Measurements from ENCODE around the gene TAF1B.
A peak's percentile ranks its signal among the peaks of the same experiment; 100 is the strongest.

TAF1B gene

DNA sequence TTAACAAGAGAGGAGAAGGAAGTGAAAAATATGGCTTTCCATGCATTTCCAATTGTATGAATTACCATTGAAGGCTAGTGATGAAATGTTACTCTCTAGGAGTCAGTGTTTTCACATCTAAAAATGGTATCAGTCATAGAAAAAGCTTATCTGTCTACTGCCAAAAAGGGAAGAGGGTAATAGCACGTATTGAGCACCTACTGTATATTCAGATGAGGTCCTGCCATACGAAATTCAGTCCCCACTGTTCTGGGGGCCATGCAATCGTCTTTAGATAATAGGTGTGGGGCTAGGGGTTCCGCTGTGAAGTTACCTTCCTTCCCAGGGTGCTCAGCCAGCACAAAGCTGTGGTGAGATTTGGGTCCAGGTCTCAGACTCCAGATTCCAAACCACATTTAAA is 94.0 kb downstream of the TAF1B start:
- no peak for DNase-seq (ENCODE audit: low read depth)
- H3K4me3 ChIP-seq (replicated peaks; ENCODE audit: low read depth, low read length): no peak overlapping the region
- no peak for TF ChIP-seq CTCF (IDR thresholded peaks at IDR 0.05; ENCODE audit: low read length, missing control alignments)

GRCh38 chr2:9937968-9938367 is 94.7 kb downstream of the TAF1B start:
- DNase-seq (ENCODE audit: low read depth): no peak
- no peak overlapping the region for H3K4me3 ChIP-seq (replicated peaks; ENCODE audit: low read depth, low read length)
- no peak for TF ChIP-seq CTCF (IDR thresholded peaks at IDR 0.05; ENCODE audit: low read length, missing control alignments)

DNA sequence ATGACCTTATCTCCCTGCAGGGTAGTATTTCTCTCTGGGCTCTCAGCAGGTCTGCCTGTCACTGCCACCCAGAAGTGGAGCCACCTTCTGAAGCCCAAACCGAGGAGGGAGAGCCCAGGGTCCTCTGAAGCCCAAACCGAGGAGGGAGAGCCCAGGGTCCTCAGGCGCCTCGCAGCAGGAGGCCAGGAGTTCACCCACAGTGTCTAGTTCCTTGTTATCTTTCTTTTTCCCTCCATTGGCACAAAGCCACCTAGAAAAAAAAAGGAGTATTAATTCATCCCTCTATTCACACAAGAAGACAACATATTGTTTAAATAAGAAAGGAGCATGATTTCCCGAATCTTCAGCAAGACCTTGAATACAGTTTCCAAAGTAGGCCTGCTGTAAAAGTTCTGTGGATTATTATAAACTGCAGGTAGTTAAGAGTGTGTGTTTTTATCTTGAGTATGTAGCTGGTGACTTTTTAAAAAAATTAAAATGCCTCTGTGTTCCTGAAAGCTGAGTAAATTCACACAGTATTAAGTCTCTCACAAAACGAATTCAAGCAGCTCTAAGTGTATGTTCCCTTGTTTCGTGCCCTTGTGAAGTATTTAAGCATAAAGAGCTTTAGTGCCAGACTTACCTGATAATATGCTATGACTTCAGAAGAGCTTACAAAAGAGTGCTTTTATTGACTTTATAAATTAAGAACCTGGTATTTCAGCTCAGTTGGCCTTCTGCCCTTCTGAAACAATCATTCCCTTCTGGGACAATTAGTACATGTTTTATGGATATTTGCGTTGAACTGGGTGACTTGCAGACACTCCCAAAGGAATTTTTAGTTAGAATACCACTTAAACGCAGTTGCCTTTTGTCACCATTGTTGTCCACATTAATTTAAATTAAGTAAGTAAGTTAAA is 96.6 kb downstream of the TAF1B start:
- TF ChIP-seq CTCF (IDR thresholded peaks at IDR 0.05; ENCODE audit: low read length, missing control alignments): no peak
- H3K4me3 ChIP-seq (replicated peaks; ENCODE audit: low read depth, low read length): no peak overlapping the region
- no peak for DNase-seq (ENCODE audit: low read depth)

DNA sequence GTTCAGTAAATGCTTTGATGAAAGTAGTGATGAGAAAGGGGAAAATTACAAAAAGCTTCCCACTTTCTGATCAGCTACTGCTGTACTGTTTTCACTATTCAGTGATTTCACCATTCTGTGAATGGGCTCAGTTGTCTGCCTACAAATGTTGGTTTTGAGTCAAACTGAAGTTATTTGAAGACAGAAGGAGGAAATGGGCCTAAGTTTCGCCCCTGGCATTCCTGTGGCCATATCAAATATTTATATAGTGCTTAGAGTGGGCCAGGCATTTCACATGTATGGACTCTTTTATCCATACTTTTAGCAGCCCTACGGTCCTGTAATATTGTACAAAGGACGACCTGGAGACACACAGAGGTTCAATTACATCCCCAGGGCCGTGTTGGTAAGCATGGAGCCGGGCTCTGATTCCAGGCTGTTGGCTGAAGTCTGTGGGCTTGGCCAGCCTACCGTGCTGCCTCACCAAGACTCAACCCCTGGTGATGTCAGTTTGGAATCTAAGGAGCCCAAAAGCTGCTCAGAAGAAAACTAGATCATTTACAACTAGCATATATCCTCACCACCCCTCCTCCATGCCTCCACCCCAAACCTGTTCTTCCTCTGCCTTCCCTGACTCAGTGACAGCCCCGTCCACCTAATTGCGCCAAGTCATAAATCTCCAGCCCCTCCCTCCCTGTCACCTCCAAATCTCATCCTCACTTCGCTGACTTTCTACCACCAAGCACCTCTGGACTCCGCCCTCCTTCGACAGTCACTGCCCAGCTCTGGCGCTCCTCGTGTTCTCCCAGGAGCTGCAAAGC is 98.1 kb downstream of the TAF1B start:
- peak; percentile 52 for DNase-seq (ENCODE audit: low read depth)
- no peak overlapping the region for H3K4me3 ChIP-seq (replicated peaks; ENCODE audit: low read depth, low read length)
- TF ChIP-seq CTCF (IDR thresholded peaks at IDR 0.05; ENCODE audit: low read length, missing control alignments): no peak

- DNase-seq (ENCODE audit: low read depth): no peak
- TF ChIP-seq CTCF (IDR thresholded peaks at IDR 0.05; ENCODE audit: low read length, missing control alignments): no peak
- H3K4me3 ChIP-seq (replicated peaks; ENCODE audit: low read depth, low read length): no peak overlapping the region
Measured at GRCh38 chr2:9941996-9942390, 98.7 kb downstream of the TAF1B start.

GRCh38 chr2:9944330-9944758 is 101.1 kb downstream of the TAF1B start:
- DNase-seq (ENCODE audit: low read depth): no peak
- H3K4me3 ChIP-seq (replicated peaks; ENCODE audit: low read depth, low read length): no peak overlapping the region
- no peak for TF ChIP-seq CTCF (IDR thresholded peaks at IDR 0.05; ENCODE audit: low read length, missing control alignments)
